Measurements from ENCODE around the gene EPGN. TPM values are rescaled to one million over a fixed set of nuclear protein-coding genes. Genes with fewer than 3 reads are reported as not detected.

EPGN gene
- total RNA-seq, 1 donor from 2014 or later: 1.9 TPM

- H3K4me3 ChIP-seq (ENCODE audit: low read depth, low read length): no peak overlapping the region
- no peak for DNase-seq (ENCODE audit: low read depth)
- TF ChIP-seq CTCF (conservative IDR thresholded peaks at IDR 0.05; ENCODE audit: low read depth, low read length): no peak
These were observed 3.3 kb upstream of the EPGN start for GRCh38 chr4:74305000-74305399.

DNA sequence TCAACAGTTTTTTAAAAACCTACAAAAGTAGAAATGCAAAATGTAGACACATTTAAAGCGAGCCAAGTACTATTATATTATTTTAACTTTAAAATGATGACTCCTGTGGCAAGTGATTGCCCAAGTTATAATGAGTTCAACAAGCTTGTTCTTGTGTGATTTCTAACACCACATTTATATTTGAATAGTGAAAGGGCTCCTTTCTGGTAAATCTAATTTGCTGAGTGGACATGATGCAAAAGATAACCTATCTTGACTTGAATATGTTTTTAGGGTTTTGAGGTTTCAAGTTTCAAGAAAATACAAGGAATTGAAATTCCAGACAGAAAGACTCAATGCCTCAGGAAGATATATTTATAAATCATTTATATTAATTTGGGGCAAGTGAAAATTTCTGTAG lies 1.1 kb upstream of the EPGN start:
- H3K4me3 ChIP-seq (ENCODE audit: low read depth, low read length): no peak overlapping the region
- no peak for DNase-seq (ENCODE audit: low read depth)
- no peak for TF ChIP-seq CTCF (conservative IDR thresholded peaks at IDR 0.05; ENCODE audit: low read depth, low read length)

- DNase-seq (ENCODE audit: low read depth): no peak
- H3K4me3 ChIP-seq (ENCODE audit: low read depth, low read length): no peak overlapping the region
- no peak for TF ChIP-seq CTCF (conservative IDR thresholded peaks at IDR 0.05; ENCODE audit: low read depth, low read length)
These were observed 953 bp downstream of the EPGN start for GRCh38 chr4:74309223-74309622.

GRCh38 chr4:74311696-74312313 lies 3.5 kb downstream of the EPGN start:
- peak; percentile 25 for DNase-seq (ENCODE audit: low read depth)
- peak; percentile 76 for TF ChIP-seq CTCF (conservative IDR thresholded peaks at IDR 0.05; ENCODE audit: low read depth, low read length)
- H3K4me3 ChIP-seq (ENCODE audit: low read depth, low read length): no peak overlapping the region

DNA sequence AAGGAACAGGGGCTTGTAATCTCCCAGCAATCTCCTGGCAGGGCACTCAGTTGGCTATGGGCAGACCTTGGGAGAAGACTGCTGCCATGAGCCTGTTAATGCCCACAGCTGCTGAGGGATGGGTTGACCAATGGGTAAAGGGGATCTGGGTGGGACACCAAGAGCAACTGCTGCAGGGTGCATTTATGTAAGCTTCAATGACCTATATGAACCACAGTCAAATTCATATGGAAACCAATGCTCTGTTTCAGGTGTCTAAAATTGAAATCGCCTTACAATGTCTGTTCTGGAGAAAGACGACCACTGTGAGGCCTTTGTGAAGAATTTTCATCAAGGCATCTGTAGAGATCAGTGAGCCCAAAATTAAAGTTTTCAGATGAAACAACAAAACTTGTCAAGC lies 6.1 kb downstream of the EPGN start:
- no peak overlapping the region for H3K4me3 ChIP-seq (ENCODE audit: low read depth, low read length)
- no peak for DNase-seq (ENCODE audit: low read depth)
- TF ChIP-seq CTCF (conservative IDR thresholded peaks at IDR 0.05; ENCODE audit: low read depth, low read length): no peak

DNA sequence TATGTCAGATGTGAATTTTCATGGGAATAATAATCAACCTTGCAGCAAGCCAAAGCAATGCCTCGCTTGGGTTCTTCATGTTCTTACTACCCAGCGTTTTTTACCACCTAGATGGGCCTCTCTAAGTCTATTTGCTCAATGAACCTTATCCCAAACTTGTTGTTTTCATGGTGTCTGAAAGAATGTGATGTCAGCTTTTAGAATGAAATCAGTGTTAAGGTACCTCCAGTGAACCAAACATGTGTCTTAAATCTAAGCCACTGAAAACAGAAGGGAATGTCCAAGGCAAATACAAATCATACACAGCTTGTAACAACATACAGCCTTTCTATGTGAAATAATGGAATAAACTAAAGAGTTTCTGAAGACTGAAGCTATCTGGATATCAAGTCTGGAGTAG lies 6.7 kb downstream of the EPGN start:
- no peak overlapping the region for H3K4me3 ChIP-seq (ENCODE audit: low read depth, low read length)
- TF ChIP-seq CTCF (conservative IDR thresholded peaks at IDR 0.05; ENCODE audit: low read depth, low read length): no peak
- no peak for DNase-seq (ENCODE audit: low read depth)

- H3K4me3 ChIP-seq (ENCODE audit: low read depth, low read length): no peak overlapping the region
- no peak for TF ChIP-seq CTCF (conservative IDR thresholded peaks at IDR 0.05; ENCODE audit: low read depth, low read length)
- DNase-seq (ENCODE audit: low read depth): no peak
These were observed 7.1 kb downstream of the EPGN start for GRCh38 chr4:74315376-74315775.

Measured in epithelial cell of proximal tubule (primary cell).